ENCODE results near the gene SYT14.
"Not testable (repeated sequence)": the region's sequence is repeated elsewhere in the genome, so short reads cannot be mapped to it uniquely, and the experiment has no call there.

The SYT14 gene

GRCh38 chr1:210031473-210031872 lies 93.5 kb downstream of the SYT14 start:
- no peak for TF ChIP-seq CTCF (conservative IDR thresholded peaks at IDR 0.05)

GRCh38 chr1:210043058-210043457 lies 105.0 kb downstream of the SYT14 start:
- TF ChIP-seq CTCF (conservative IDR thresholded peaks at IDR 0.05), result no peak
- no peak overlapping the region for H3K27ac ChIP-seq

More at GRCh38 chr1:210031473-210031872, 93.5 kb downstream of the SYT14 start:
- no peak overlapping the region for H3K27ac ChIP-seq

GRCh38 chr1:210049616-210050015 lies 111.6 kb downstream of the SYT14 start:
- no peak overlapping the region for H3K27ac ChIP-seq
- no peak for TF ChIP-seq CTCF (conservative IDR thresholded peaks at IDR 0.05)

GRCh38 chr1:210050491-210050890 lies 112.5 kb downstream of the SYT14 start:
- not testable (repeated sequence) for H3K27ac ChIP-seq

- no peak for TF ChIP-seq CTCF (conservative IDR thresholded peaks at IDR 0.05)
- no peak overlapping the region for H3K27ac ChIP-seq
Measured at GRCh38 chr1:210053126-210053525, 115.1 kb downstream of the SYT14 start.

GRCh38 chr1:210057593-210057992 lies 119.6 kb downstream of the SYT14 start:
- no peak overlapping the region for H3K27ac ChIP-seq
- TF ChIP-seq CTCF (conservative IDR thresholded peaks at IDR 0.05), result no peak

GRCh38 chr1:210061992-210062391 lies 124.0 kb downstream of the SYT14 start:
- no peak overlapping the region for H3K27ac ChIP-seq
- TF ChIP-seq CTCF (conservative IDR thresholded peaks at IDR 0.05), result no peak

GRCh38 chr1:210070531-210070930 lies 132.5 kb downstream of the SYT14 start:
- H3K27ac ChIP-seq, result no peak overlapping the region
- TF ChIP-seq CTCF (conservative IDR thresholded peaks at IDR 0.05), result no peak
